GM18517 (cell line): ENCODE results near the gene MLEC.

Experiments used
- ATAC-seq: cut with Tn5 transposase; IDR thresholded peaks from one replicate; pipeline ENCODE4 v1.9.1; 2021; ENCODE audit warnings: mild to moderate bottlenecking, moderate library complexity; ENCODE audit not compliant: unreplicated experiment

The MLEC gene

DNA sequence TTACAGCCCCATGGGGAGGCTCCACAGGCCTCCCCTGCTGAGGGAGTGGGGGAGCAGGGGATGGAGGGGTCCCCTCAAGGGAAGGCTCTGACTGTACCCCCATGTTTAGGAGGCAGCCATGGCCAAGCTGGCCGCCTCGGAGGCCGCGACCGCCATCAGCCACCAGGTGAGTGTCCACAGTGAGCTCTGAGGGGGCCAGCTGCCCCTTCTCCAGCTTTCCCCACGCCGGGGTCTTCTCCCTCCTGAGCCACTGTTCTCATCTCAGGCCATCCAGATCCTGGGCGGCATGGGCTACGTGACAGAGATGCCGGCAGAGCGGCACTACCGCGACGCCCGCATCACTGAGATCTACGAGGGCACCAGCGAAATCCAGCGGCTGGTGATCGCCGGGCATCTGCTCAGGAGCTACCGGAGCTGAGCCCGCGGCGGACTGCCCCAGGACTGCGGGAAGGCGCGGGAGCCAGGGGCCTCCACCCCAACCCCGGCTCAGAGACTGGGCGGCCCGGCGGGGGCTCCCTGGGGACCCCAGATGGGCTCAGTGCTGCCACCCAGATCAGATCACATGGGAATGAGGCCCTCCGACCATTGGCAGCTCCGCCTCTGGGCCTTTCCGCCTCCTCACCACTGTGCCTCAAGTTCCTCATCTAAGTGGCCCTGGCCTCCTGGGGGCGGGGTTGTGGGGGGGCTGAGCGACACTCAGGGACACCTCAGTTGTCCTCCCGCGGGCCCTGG is 52.2 kb downstream of the MLEC start:
- ATAC-seq, result no peak

DNA sequence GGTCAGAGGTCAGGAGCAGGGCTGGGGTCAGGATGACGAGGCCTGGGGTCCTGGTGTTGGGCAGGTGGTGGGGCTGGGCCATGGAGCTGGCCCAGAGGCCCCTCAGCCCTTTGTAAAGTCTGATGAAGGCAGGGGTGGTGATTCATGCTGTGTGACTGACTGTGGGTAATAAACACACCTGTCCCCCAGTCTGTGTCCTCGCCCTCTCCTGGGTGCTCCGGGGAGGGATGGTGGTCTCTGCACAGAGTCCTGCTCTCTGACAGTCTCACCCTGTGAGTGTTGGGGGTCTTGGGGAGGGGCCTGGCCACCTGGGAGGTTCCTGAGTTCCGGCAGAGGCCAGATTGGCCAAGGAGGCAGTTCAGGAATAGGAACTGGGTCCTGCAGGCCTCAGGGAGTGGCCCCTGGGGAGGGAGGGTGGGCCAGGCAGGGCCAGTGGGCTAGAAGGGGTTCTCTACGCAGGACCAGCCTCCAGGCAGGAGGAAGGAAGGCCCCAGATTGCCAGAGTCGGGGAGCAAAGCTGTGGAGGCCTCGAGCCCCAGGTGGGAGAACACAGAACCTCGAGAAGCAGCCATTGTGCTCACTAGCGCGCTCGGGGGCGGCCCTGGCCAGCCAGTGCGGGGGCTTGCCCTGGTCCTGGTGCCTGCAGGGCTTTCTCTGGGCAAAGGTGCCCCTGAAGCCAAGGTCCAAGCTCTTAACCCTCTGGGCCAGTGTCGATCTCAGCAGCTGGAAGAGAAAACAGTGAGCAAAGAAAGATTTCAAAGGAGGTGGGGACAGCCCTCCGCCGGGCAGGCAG is 53.1 kb downstream of the MLEC start:
- ATAC-seq, result no peak

- no peak for ATAC-seq
Measured at GRCh38 chr12:120740871-120741270, 53.9 kb downstream of the MLEC start.

GRCh38 chr12:120741476-120742421 is 54.8 kb downstream of the MLEC start:
- no peak for ATAC-seq

DNA sequence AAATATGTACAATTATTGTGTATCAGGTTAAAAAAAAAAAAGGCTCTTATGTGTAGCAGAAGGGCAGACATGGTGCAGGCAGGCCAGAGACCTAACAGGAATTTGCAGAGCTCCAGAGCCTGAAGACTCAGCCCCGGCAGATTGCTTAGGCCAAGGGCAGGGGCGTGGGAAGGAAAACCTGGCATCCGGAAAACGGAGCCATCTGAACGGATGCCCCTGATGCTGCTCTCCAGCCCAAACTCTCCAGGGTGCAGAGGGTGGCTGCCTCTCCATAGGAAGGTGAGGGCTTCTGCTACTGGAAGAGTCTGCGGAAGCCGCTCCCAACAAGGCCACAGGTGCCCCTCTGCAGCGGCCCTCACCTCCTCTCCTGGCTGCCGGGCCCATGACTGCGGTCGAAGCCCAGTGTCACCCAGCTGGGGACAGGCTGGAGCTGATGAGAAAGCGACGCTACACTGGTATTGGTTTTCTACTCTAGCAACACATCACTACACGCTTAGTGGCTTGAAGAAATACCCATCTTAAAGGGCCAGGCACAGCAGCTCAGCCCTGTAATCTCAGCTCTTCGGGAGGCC is 58.1 kb downstream of the MLEC start:
- ATAC-seq, result no peak

- no peak for ATAC-seq
Measured at GRCh38 chr12:120748242-120748641, 61.3 kb downstream of the MLEC start.

DNA sequence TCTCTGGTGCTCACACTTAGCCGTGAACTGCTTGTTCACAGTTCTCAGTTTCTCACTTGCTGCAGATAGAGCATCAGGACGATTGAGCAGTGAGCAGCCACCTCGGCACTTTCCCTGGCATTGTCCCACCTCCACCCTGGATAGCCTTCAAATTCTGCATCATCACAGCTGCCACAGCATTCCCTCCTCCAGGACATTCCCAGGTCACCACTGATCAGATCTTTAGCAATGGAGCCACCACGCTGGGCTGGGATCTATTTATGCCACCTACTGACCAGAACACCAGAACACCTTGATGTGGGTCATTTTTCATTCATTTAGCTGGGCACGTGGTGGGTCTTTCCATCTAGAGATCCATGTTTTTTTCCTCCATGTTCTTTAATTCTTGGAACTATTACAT is 62.3 kb downstream of the MLEC start:
- no peak for ATAC-seq

- no peak for ATAC-seq
Measured at GRCh38 chr12:120750806-120751205, 63.9 kb downstream of the MLEC start.

DNA sequence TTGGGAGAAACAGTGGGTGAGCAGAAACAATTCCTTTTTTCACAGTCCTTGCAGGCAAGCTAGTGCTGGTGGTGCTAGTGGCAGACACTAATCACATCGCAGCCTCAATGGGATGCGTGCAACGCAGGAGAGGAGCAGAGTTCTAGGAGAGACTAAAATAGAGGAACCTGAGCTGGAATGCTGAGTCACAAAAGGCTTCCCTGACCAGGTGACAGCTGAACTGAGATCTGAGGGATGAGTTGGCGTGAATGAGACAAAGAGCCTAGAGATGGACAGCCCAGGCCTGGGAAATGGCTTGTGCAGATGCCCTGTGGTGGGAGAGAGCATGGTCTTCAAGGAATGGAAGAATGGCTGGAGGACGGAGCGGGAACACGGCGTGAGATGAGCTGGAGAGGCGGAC is 64.4 kb downstream of the MLEC start:
- no peak for ATAC-seq
